ENCODE data around the gene GRIK5.

The GRIK5 gene

GRCh38 chr19:42096255-42096837 is 26.3 kb upstream of the GRIK5 start:
- no peak overlapping the region for H3K4me3 ChIP-seq (ENCODE audit: low read depth, low read length)

GRCh38 chr19:42095814-42096230 is 25.8 kb upstream of the GRIK5 start:
- peak overlapping the region; percentile 13 for H3K4me3 ChIP-seq (ENCODE audit: low read depth, low read length)

GRCh38 chr19:42095142-42095813 is 25.3 kb upstream of the GRIK5 start:
- H3K4me3 ChIP-seq (ENCODE audit: low read depth, low read length) = no peak overlapping the region

DNA sequence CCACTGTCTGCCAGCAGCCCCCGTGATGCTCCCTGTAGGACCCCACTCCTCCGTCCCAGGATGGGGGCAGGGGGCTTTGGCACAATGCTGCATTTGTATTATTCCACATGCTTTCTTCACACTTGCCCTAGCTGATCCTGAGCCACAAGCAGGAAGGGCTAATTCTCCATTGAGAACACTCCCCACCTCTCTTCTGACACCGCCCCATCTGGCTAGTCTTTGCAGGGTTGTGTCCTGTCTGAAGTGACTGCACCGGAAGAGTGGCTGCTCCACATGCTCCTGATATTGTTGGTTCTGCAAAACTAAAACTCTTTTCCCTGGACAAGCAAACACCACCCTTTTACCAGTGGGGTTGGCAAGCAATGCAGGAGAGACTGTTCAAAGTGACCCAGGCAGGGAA is 23.9 kb upstream of the GRIK5 start:
- no peak overlapping the region for H3K4me3 ChIP-seq (ENCODE audit: low read depth, low read length)

DNA sequence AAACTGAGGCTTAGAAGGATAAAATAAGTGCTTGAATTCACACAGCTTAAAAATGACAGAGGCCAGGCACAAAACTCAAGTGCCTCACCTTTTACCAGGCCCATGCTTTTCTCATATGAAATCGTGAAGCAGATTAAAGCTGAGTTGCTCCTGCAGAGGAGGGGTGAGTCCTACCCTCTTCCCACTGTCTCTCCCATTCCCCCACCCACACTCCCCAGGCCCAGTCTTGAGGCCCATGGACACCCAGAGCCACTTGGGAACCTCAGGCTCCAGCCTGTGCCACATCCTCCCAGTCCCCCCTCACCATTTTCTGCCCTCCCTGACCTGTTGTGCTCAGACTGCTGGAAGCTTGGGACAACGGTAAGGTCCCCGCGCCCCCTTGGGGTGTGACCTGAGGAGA is 23.5 kb upstream of the GRIK5 start:
- H3K4me3 ChIP-seq (ENCODE audit: low read depth, low read length) = no peak overlapping the region

GRCh38 chr19:42092350-42092749 is 22.3 kb upstream of the GRIK5 start:
- no peak overlapping the region for H3K4me3 ChIP-seq (ENCODE audit: low read depth, low read length)

- H3K4me3 ChIP-seq (ENCODE audit: low read depth, low read length) = no peak overlapping the region
Measured at GRCh38 chr19:42091742-42092141, 21.7 kb upstream of the GRIK5 start.

DNA sequence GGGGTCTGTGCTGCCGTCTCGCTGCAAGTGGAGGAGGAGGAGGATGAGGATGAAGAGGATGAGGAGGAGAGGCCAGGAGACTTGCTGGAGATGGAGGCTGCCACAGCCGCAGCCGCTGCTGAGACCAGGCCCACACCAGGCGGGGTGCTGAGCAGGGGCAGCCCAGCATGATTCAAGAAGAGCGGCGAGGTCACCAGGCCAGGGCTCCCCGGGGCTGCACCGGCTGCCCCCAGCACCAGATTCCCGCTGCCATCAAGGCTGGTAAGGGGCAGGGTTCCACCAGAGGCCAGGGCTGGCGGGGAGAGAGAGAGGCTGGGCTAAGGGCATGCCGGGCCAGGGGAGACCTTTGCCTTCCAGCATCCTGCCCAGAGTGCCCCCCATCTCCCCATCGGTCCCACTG is 21.3 kb upstream of the GRIK5 start:
- H3K4me3 ChIP-seq (ENCODE audit: low read depth, low read length) = no peak overlapping the region

DNA sequence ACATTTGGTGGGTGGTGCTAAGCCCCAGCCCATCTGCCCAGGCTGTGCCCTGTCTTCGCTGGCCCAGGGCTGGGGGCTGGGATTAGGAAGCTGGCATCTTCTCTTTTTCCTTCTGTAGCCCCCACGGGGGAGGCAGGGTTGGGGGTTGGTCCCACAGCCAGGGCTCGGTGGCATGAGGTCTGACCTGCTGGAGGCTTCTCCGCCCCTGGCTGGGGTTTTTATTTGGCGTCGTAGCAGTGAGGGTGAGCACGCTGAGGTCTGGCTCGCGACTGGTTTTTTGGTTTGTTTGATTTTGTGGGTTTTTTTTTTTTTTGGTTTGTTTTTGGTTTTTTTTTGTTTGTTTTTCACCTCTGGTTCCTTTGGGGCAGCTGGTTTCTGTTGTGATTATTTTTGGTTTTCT is 20.7 kb upstream of the GRIK5 start:
- no peak overlapping the region for H3K4me3 ChIP-seq (ENCODE audit: low read depth, low read length)

- H3K4me3 ChIP-seq (ENCODE audit: low read depth, low read length) = no peak overlapping the region
Measured at GRCh38 chr19:42089772-42090171, 19.8 kb upstream of the GRIK5 start.

- no peak overlapping the region for H3K4me3 ChIP-seq (ENCODE audit: low read depth, low read length)
Measured at GRCh38 chr19:42089191-42089750, 19.3 kb upstream of the GRIK5 start.

- no peak overlapping the region for H3K4me3 ChIP-seq (ENCODE audit: low read depth, low read length)
Measured at GRCh38 chr19:42088471-42089190, 18.6 kb upstream of the GRIK5 start.

DNA sequence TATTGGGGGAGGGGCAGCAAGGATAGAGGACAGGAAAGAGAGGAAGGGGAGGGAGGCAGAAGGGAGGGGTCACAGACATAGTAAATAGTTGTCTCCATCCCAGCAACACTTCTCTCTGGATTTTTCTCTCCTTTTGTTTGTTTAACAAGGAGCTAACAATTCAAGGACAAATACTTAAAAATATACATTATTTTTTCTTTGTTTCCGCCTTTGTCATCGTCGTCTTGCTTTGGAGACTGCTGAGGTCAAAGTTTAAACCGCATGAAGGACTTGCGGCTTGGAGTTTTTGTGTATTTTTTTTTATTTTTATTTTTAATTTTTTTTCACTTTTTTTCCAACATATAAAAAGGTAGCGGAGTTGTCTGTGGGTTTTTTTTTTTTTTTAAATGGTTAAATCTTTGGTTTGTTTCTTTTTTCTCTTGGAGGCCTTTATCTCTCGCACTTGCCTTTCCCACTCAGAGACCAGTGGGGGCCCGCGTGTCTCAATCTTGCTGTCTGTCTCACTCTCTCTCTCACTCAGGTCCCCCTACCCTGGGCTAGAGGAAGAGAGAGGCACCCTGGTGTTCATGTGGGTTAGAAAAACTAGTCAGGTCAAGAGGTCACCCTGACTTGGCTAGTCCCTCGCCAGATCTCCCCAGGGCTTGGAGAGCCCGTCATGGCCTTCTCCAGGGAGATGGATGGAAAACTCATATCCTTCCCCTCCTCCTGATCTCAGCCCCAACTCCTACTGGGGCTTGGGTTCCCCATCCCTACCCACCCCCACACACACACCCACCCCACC is 17.0 kb upstream of the GRIK5 start:
- H3K4me3 ChIP-seq (ENCODE audit: low read depth, low read length) = no peak overlapping the region

DNA sequence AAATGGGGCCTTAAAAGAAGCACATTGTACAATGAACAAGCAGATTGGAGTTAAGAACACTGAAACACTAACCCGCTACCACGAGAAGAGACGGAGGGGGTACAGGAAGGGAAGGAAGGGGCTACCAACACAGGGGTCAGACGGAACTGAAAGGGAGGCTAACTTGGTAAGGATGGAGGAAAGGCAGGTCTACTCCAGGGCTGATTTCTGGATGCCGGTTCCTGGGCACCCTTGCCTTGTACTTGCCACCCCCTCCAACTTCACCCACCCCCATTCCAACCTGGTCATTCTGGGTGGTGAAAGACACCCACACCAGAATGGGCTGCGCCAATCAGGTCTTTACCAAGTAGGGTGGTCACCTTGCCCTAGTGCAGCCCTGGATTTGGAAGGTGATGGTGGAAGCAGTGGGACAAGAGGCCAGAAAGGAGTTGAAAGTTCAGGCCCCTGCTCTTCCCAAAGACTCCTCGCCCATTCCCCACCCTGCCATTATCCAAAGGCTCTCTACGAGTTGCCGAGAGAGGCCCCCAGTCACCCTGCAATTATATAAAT is 16.3 kb upstream of the GRIK5 start:
- no peak overlapping the region for H3K4me3 ChIP-seq (ENCODE audit: low read depth, low read length)

DNA sequence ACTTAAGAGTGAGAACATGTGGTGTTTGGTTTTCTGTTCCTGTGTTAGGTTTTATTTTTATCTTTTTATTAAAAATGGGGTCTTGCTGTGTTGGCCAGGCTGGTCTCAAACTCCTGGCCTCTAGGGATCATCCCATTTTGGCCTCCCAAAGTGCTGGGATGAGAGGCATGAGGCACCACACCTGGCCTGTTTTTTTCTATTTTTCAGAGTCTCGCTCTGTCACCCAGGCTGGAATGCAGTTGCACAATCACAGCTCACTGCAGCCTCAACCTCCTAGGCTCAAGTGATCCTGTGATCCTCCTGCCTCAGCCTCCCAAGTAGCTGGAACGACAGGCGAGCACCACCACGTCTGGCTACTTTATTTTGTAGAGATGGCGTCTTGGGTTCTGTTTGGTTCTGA is 13.5 kb upstream of the GRIK5 start:
- no peak overlapping the region for H3K4me3 ChIP-seq (ENCODE audit: low read depth, low read length)

DNA sequence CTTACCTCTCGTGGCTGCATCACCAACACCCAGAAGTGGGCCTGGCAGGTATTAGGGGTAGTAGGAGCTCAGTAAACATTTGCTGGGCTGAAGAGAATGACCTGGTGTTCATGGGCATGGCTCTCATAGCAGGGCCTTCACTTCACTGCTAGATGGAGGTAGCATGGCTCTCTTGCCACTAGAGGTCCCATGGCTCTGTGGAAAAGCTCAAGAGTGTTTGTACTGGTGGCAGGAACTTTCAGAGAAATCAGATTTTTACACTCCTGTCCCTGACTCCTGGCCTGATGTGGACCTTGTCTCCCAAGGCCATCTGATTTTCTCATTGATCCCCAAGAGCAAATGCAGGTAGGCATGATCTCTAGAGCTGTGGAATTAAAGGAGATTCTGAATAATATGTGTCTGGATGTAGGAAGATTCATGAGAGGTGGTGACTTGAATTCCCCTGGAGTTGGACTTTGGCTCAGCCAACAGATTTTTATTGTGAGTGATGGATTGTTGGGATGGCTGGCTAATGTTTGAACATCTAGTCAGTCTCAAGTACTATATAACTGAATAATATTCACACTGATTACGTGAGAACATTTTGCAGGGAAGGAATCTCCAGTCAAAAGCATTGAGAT is 11.7 kb upstream of the GRIK5 start:
- no peak overlapping the region for H3K4me3 ChIP-seq (ENCODE audit: low read depth, low read length)

DNA sequence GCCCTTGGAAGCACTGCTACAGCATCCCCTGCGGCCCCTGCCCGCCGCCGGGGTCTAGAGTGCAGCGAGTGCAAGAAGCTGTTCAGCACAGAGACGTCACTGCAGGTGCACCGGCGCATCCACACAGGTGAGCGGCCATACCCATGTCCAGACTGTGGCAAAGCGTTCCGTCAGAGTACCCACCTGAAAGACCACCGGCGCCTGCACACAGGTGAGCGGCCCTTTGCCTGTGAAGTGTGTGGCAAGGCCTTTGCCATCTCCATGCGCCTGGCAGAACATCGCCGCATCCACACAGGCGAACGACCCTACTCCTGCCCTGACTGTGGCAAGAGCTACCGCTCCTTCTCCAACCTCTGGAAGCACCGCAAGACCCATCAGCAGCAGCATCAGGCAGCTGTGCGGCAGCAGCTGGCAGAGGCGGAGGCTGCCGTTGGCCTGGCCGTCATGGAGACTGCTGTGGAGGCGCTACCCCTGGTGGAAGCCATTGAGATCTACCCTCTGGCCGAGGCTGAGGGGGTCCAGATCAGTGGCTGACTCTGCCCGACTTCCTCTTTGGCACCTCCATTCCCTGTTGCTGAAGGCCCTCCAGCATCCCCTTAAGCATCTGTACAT is 10.9 kb upstream of the GRIK5 start:
- H3K4me3 ChIP-seq (ENCODE audit: low read depth, low read length) = no peak overlapping the region

DNA sequence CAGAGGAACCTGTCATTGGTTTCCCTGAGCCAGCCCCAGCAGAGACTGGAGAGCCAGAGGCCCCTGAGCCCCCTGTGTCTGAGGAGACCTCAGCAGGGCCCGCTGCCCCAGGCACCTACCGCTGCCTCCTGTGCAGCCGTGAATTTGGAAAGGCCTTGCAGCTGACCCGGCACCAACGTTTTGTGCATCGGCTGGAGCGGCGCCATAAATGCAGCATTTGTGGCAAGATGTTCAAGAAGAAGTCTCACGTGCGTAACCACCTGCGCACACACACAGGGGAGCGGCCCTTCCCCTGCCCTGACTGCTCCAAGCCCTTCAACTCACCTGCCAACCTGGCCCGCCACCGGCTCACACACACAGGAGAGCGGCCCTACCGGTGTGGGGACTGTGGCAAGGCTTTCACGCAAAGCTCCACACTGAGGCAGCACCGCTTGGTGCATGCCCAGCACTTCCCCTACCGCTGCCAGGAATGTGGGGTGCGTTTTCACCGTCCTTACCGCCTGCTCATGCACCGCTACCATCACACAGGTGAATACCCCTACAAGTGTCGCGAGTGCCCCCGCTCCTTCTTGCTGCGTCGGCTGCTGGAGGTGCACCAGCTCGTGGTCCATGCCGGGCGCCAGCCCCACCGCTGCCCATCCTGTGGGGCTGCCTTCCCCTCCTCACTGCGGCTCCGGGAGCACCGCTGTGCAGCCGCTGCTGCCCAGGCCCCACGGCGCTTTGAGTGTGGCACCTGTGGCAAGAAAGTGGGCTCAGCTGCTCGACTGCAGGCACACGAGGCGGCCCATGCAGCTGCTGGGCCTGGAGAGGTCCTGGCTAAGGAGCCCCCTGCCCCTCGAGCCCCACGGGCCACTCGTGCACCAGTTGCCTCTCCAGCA is 10.1 kb upstream of the GRIK5 start:
- no peak overlapping the region for H3K4me3 ChIP-seq (ENCODE audit: low read depth, low read length)

DNA sequence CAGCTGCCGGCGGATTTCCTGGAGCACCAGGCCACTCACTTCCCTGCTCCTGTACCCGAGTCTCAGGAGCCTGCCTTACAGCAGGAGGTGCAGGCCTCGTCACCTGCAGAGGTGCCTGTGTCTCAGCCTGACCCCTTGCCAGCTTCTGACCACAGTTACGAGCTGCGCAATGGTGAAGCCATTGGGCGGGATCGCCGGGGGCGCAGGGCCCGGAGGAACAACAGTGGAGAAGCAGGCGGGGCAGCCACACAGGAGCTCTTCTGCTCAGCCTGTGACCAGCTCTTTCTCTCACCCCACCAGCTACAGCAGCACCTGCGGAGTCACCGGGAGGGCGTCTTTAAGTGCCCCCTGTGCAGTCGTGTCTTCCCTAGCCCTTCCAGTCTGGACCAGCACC is 9.3 kb upstream of the GRIK5 start:
- no peak overlapping the region for H3K4me3 ChIP-seq (ENCODE audit: low read depth, low read length)

Data from iPS-11a (cell line).